Colonic mucosa (tissue), 4 donors: Measurements from ENCODE around the gene DRD2. TPM values are rescaled to one million over a fixed set of nuclear protein-coding genes. Genes with fewer than 3 reads are reported as not detected.

Source experiments
- DNase-seq: peaks from one replicate; pipeline ENCODE4 v3.0.0-alpha.2; 2020
- H3K27ac ChIP-seq: fragments of 200-600 bp; one replicate; pipeline ENCODE4 v1.8.0; 2021
- H3K27me3 ChIP-seq: fragments of 200-600 bp; one replicate; pipeline ENCODE4 v1.8.0; 2021
- H3K36me3 ChIP-seq: fragments of 200-600 bp; one replicate; pipeline ENCODE4 v1.8.0; 2021
- H3K4me1 ChIP-seq: fragments of 200-600 bp; one replicate; pipeline ENCODE4 v1.8.0; 2021; ENCODE audit warnings: mild to moderate bottlenecking
- H3K4me3 ChIP-seq: fragments of 200-600 bp; one replicate; pipeline ENCODE4 v1.8.0; 2021
- H3K9ac ChIP-seq, 2 donors: one replicate each; pipeline ENCODE4 v1.7.0; 2013; ENCODE audit warnings: control low read depth in 2 of 2, low read depth in 2 of 2, low read length in 2 of 2
- H3K9me3 ChIP-seq: fragments of 200-600 bp; one replicate; pipeline ENCODE4 v1.8.0; 2021
- intact Hi-C: fragments of 100-400 bp; cut with DNase I; formaldehyde crosslinking; loops from one replicate; pipeline ENCODE4 v1.14.1; 2022
- total RNA-seq, 2 donors: library from RNA; stranded (reverse); fragmentation: NEBNext Ultra II Directional in 1 of 2; extraction: Animal tissue kit (Norgen Biotek cat#: 25700) in 1 of 2; gene quantifications; one replicate each; pipeline ENCODE4 v1.2.1, GENCODE V29; 2021
- TF ChIP-seq, protein P1 (sequence below): fragments of 200-600 bp; IDR thresholded peaks from one replicate; pipeline ENCODE4 v1.8.0; 2022; ENCODE audit warnings: antibody characterized with exemption, mild to moderate bottlenecking
- donor health status: healthy.
- donor health status: DM: no; HTN: no; CAD: no.
- donor health status: DM: no; HTN: no; CAD: no.

Gene DRD2
- total RNA-seq, 2 donors from 2014 or later: 0.10 to 0.27 TPM

DNA sequence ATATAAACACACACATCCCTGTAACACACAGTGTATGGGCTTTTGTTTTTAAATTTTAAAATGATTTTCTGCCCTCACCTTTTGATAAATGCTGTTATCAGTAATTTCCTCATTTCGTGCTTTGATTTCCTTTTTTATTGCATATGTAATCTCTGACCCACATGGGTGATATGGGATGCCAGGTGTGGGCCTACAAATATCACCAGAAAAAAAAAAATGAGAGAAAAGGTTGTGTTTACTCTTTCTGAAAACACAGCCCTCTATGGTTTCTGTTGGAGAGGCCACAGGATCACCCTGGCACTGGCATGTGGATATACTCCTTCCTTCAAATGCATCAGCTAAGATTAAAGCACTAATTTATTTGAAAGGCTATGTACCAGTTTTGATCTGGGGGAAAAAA lies 17.0 kb downstream of the DRD2 start:
- intact Hi-C loops: no loop called here
- Histone ChIP-seq H3K4me1 (no peaks in the 10 kb centered on the region), H3K36me3 (no peaks in the 10 kb centered on the region), H3K27me3 (no peaks in the 10 kb centered on the region), H3K27ac (no peak overlapping the region), H3K4me3 (no peak overlapping the region), H3K9ac (no peak overlapping the region), H3K9me3 (no peaks in the 10 kb centered on the region)
- no peak for DNase-seq
- TF ChIP-seq, protein P1, sequence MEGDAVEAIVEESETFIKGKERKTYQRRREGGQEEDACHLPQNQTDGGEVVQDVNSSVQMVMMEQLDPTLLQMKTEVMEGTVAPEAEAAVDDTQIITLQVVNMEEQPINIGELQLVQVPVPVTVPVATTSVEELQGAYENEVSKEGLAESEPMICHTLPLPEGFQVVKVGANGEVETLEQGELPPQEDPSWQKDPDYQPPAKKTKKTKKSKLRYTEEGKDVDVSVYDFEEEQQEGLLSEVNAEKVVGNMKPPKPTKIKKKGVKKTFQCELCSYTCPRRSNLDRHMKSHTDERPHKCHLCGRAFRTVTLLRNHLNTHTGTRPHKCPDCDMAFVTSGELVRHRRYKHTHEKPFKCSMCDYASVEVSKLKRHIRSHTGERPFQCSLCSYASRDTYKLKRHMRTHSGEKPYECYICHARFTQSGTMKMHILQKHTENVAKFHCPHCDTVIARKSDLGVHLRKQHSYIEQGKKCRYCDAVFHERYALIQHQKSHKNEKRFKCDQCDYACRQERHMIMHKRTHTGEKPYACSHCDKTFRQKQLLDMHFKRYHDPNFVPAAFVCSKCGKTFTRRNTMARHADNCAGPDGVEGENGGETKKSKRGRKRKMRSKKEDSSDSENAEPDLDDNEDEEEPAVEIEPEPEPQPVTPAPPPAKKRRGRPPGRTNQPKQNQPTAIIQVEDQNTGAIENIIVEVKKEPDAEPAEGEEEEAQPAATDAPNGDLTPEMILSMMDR: no peak

DNA sequence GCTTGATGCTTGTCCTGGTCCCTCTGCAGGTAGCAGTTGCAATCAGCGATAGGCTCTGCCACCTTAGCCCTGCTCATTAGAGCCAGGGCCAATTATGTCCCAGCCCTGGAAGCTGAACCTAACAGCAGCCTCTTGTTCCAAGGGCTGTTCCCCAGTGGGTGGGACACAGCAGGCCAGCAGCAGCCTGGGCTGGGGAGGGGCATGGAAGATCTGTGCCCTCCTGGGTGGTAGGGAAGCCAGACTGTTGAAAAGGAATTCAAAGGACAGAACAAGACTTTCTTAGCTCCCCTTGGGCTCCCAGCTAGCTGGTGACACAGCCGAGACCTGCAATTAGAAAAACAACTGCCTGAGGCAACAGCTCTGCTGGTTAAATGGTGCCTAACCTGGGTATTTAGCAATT lies 17.4 kb downstream of the DRD2 start:
- Histone ChIP-seq H3K27me3 (no peaks in the 10 kb centered on the region), H3K4me3 (no peak overlapping the region), H3K36me3 (no peaks in the 10 kb centered on the region), H3K9me3 (no peaks in the 10 kb centered on the region), H3K4me1 (no peaks in the 10 kb centered on the region), H3K27ac (no peak overlapping the region), H3K9ac (no peak overlapping the region)
- intact Hi-C loops: no loop called here
- TF ChIP-seq, protein P1: no peak
- DNase-seq: peak; percentile 44

DNA sequence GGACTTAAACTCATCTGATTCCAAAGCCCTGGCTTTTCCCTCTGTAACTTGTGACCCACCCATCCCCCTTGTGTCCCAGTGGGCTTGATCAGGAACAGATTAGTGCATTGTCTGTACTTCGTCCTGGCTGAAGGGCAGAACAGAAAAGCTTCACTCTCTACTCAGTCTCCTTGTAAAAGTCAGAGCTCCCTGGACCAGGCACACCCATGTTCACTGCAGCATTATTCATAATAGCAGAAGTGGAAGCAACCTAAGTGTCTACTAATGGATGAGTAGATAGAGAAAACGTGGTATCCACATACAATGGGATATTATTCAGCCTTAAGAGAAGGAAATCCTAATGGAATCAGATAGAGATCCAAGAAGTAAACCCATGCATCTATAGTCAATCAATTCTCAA lies 20.7 kb downstream of the DRD2 start:
- H3K27ac ChIP-seq: no peak overlapping the region
- H3K36me3 ChIP-seq: no peaks in the 10 kb centered on the region
- no peaks in the 10 kb centered on the region for H3K4me1 ChIP-seq
- TF ChIP-seq, protein P1: no peak
- DNase-seq: no peak
- H3K4me3 ChIP-seq: no peak overlapping the region
- no peaks in the 10 kb centered on the region for H3K9me3 ChIP-seq
- H3K9ac ChIP-seq: no peak overlapping the region
- intact Hi-C loops: no loop called here
- no peaks in the 10 kb centered on the region for H3K27me3 ChIP-seq

DNA sequence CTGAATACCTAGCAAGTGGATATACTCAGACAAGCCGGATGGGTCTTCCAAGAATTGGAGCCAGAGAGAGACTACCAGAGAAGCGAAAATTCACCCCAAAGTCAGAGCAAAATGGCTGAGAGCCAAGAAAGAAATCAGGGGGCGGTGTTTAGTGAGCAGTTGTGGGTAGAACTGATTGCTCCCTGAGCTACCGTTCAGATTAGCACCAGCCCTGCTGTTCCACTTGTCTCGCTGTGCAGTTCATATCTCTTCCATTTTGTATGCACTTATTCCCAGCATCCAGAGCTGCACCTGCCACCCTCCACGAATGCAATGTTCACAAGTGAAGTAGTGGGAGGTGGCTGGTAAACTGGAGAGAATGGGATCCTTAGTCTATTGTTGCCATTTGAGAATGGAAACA lies 25.5 kb downstream of the DRD2 start:
- Histone ChIP-seq H3K27me3 (no peaks in the 10 kb centered on the region), H3K4me1 (no peaks in the 10 kb centered on the region), H3K36me3 (no peaks in the 10 kb centered on the region), H3K9me3 (no peaks in the 10 kb centered on the region), H3K27ac (no peak overlapping the region), H3K4me3 (no peak overlapping the region), H3K9ac (no peak overlapping the region)
- DNase-seq: no peak
- intact Hi-C loops: no loop called here
- TF ChIP-seq, protein P1: no peak

DNA sequence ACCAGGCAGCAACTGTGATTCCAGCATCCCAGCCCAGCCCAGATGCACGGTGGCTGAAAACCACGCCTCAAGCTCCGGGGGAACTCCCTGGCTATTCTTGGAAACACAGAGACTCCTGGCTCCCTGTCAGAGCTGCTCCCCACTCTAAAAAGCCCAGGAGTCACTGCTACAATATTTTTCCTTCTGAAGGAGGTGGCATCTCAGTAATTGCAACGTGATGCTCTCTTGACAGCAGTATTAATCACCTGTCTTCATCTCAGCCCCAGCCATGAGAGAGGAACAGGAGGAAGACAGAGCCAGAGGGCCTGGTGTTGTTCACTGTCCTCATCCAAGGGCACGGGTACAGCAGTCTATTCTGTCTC lies 26.9 kb downstream of the DRD2 start:
- no peaks in the 10 kb centered on the region for H3K9me3 ChIP-seq
- H3K9ac ChIP-seq: no peak overlapping the region
- H3K27ac ChIP-seq: no peak overlapping the region
- H3K36me3 ChIP-seq: no peaks in the 10 kb centered on the region
- TF ChIP-seq, protein P1: no peak
- H3K4me1 ChIP-seq: no peaks in the 10 kb centered on the region
- no peak for DNase-seq
- H3K27me3 ChIP-seq: no peaks in the 10 kb centered on the region
- no peak overlapping the region for H3K4me3 ChIP-seq
- intact Hi-C loops: no loop called here
